Measurements from ENCODE around the gene ULK2.
"Not testable (repeated sequence)": the region's sequence is repeated elsewhere in the genome, so short reads cannot be mapped to it uniquely, and the experiment has no call there.

ULK2 gene

GRCh38 chr17:19860647-19861177 lies 7.0 kb downstream of the ULK2 start:
- not testable (repeated sequence) for DNase-seq

GRCh38 chr17:19857640-19858039 lies 10.1 kb downstream of the ULK2 start:
- no peak for DNase-seq

GRCh38 chr17:19833914-19834313 lies 33.8 kb downstream of the ULK2 start:
- DNase-seq, result no peak

GRCh38 chr17:19830061-19830460 lies 37.7 kb downstream of the ULK2 start:
- no peak for DNase-seq

GRCh38 chr17:19812407-19812806 lies 55.3 kb downstream of the ULK2 start:
- DNase-seq, result peak in 1 of 4 experiments; percentile 4

GRCh38 chr17:19805006-19805405 lies 62.7 kb downstream of the ULK2 start:
- no peak for DNase-seq

GRCh38 chr17:19800571-19800970 lies 67.2 kb downstream of the ULK2 start:
- peak in 1 of 4 experiments; percentile 3 for DNase-seq

- DNase-seq, result no peak
Observed at GRCh38 chr17:19799796-19800195, 67.9 kb downstream of the ULK2 start.

- no peak for DNase-seq
Observed at GRCh38 chr17:19796457-19796856, 71.3 kb downstream of the ULK2 start.

- DNase-seq, result no peak
Observed at GRCh38 chr17:19791918-19792550, 75.7 kb downstream of the ULK2 start.

GRCh38 chr17:19787733-19788357 lies 79.9 kb downstream of the ULK2 start:
- no peak for DNase-seq

- no peak for DNase-seq
Observed at GRCh38 chr17:19785854-19786253, 81.9 kb downstream of the ULK2 start.

- no peak for DNase-seq
Observed at GRCh38 chr17:19781488-19782458, 86.0 kb downstream of the ULK2 start.

GRCh38 chr17:19780846-19781245 lies 86.9 kb downstream of the ULK2 start:
- no peak for DNase-seq

- no peak for DNase-seq
Observed at GRCh38 chr17:19773534-19773933, 94.2 kb downstream of the ULK2 start.

- DNase-seq, result peak in 1 of 4 experiments; percentile 25
Observed at GRCh38 chr17:19771971-19772630, 95.6 kb downstream of the ULK2 start.

- no peak for DNase-seq
Observed at GRCh38 chr17:19770985-19771735, 96.6 kb downstream of the ULK2 start.

- DNase-seq, result no peak
Observed at GRCh38 chr17:19769946-19770652, 97.6 kb downstream of the ULK2 start.

GRCh38 chr17:19768046-19768782 lies 99.5 kb downstream of the ULK2 start:
- DNase-seq, result no peak

All from activated naive CD4-positive, alpha-beta T cell (primary cell).